K562 (cell line): ENCODE data around the gene MAL.

Experiments used
- ATF2 ChIP-seq: sonication (generic); formaldehyde crosslinking; IDR thresholded peaks from 2 replicates; pipeline ENCODE4 v1.8.1; 2022; ENCODE audit warnings: missing genetic modification reagents
- DPF2 ChIP-seq: fragments of 450-650 bp; IDR thresholded peaks from 2 replicates; pipeline ENCODE4 v1.6.1; 2016
- KLF6 ChIP-seq: fragments of 250-450 bp; sonication (Bioruptor Pico); IDR thresholded peaks from 2 replicates; pipeline ENCODE4 v1.4.0; 2020; ENCODE audit warnings: mild to moderate bottlenecking, moderate library complexity, borderline replicate concordance
- MNT ChIP-seq, 2 experiments: fragments of 450-650 bp; conservative IDR thresholded peaks; 2 replicates each; pipeline ENCODE4 v1.6.1; 2017; ENCODE audit warnings: mild to moderate bottlenecking in 2 of 2, moderate library complexity in 2 of 2
- POLR2A ChIP-seq: fragments of 450-650 bp; conservative IDR thresholded peaks from 2 replicates; pipeline ENCODE4 v1.6.1; 2016
- PTBP1 ChIP-seq: fragments of 200-400 bp; formaldehyde crosslinking; IDR thresholded peaks from 2 replicates; pipeline ENCODE4 v1.6.1; 2017; ENCODE audit warnings: low read depth, low read length
- RAD21 ChIP-seq, 2 experiments: fragments of 250-450 bp in 1 of 2; fragments of 450-650 bp in 1 of 2; sonication (Bioruptor Pico) in 1 of 2; formaldehyde crosslinking in 1 of 2; IDR thresholded peaks in 1 of 2; conservative IDR thresholded peaks in 1 of 2; 2 replicates each; pipeline versions ENCODE4 v1.4.0 to v1.8.0; 2020 to 2022; ENCODE audit warnings: mild to moderate bottlenecking in 2 of 2, moderate library complexity in 1 of 2
- RBFOX2 ChIP-seq: fragments of 200-400 bp; formaldehyde crosslinking; IDR thresholded peaks from 2 replicates; pipeline ENCODE4 v1.6.1; 2017; ENCODE audit warnings: low read depth, mild to moderate bottlenecking, low read length, moderate library complexity
- SAFB2 ChIP-seq: fragments of 200-400 bp; formaldehyde crosslinking; IDR thresholded peaks from 2 replicates; pipeline ENCODE4 v1.6.1; 2018; ENCODE audit warnings: borderline replicate concordance, low read length, low read depth, moderate library complexity; ENCODE audit not compliant: severe bottlenecking
- SP1 ChIP-seq: sonication (generic); formaldehyde crosslinking; IDR thresholded peaks from 2 replicates; pipeline ENCODE4 v1.8.1; 2022; ENCODE audit warnings: mild to moderate bottlenecking, missing genetic modification reagents
- TAF1 ChIP-seq: IDR thresholded peaks from 2 replicates; pipeline ENCODE4 v1.6.1; 2011; ENCODE audit warnings: mild to moderate bottlenecking, low read length, moderate library complexity; ENCODE audit not compliant: insufficient read depth, control insufficient read depth, severe bottlenecking; ENCODE audit errors: extremely low read depth
- U2AF1 ChIP-seq: fragments of 200-400 bp; formaldehyde crosslinking; optimal IDR thresholded peaks from 2 replicates; pipeline ENCODE3; 2017; ENCODE audit warnings: mild to moderate bottlenecking, low read depth, low read length, moderate library complexity

GRCh38 chr2:95018301-95018700, 7.2 kb upstream of the MAL start:
- TF ChIP-seq SAFB2 (no peak), PTBP1 (no peak), SP1 (CRISPR knock-in tag) (no peak), TAF1 (no peak), RAD21 (CRISPR knock-in tag; conservative IDR thresholded peaks at IDR 0.05 in 1 of 2, IDR thresholded peaks at IDR 0.05 in 1 of 2) (no peak), U2AF1 (no peak), POLR2A (no peak), ATF2 (no peak), KLF6 (CRISPR knock-in tag) (no peak), DPF2 (no peak), MNT (conservative IDR thresholded peaks at IDR 0.05) (no peak), RBFOX2 (no peak)
